ENCODE measurements around the gene CSGALNACT2.
"Not testable (repeated sequence)": the region's sequence is repeated elsewhere in the genome, so short reads cannot be mapped to it uniquely, and the experiment has no call there.

Gene CSGALNACT2

DNA sequence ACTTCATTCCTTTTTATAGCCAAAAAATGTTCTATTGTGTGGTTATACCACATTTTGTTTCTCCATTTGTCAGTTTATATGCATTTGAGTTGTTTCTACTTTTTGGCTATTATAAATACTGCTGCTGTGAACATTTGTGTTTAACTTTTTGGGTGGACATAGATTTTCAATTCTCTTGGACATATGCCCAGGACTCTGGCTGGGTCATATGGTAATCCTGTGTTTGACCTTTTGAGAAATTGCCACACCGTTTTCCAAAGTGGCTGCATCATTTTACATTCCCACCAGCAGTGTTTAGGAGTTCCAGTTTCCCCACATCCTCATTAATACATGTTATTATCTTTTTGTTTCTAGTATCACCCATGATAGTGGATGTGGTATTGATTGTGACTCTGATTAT is 39.4 kb downstream of the CSGALNACT2 start:
- no peak for DNase-seq (ENCODE audit: low read depth, low spot score)

- DNase-seq (ENCODE audit: low read depth, low spot score), result no peak
Observed at GRCh38 chr10:43181146-43181545, 42.9 kb downstream of the CSGALNACT2 start.

- not testable (repeated sequence) for DNase-seq (ENCODE audit: low read depth, low spot score)
Observed at GRCh38 chr10:43183764-43184163, 45.5 kb downstream of the CSGALNACT2 start.

GRCh38 chr10:43186150-43186549 is 47.9 kb downstream of the CSGALNACT2 start:
- DNase-seq (ENCODE audit: low read depth, low spot score), result no peak

GRCh38 chr10:43187213-43187612 is 49.0 kb downstream of the CSGALNACT2 start:
- DNase-seq (ENCODE audit: low read depth, low spot score), result no peak

DNA sequence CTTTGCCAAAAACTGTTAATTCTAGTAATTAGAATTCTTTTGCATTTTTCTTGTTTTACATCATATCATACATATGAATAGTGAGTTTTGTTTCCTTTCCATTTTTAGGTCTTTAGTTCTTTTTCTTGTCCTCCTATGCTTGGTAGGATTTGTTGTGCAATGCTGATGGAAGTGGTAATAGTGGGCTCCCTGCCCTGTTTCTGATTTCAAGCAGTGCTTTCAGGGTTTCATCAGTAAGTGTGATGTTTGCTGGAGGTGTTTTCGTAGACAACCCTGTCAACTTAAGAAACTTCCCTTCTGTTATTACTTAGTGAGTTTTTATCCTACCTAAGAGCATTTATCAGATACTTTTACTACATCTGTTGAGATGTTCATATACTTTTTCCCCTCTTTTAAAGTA is 50.5 kb downstream of the CSGALNACT2 start:
- DNase-seq (ENCODE audit: low read depth, low spot score), result no peak

GRCh38 chr10:43190289-43190688 is 52.0 kb downstream of the CSGALNACT2 start:
- DNase-seq (ENCODE audit: low read depth, low spot score), result no peak

- no peak for DNase-seq (ENCODE audit: low read depth, low spot score)
Observed at GRCh38 chr10:43190775-43191174, 52.5 kb downstream of the CSGALNACT2 start.

GRCh38 chr10:43192884-43193283 is 54.6 kb downstream of the CSGALNACT2 start:
- no peak for DNase-seq (ENCODE audit: low read depth, low spot score)

GRCh38 chr10:43193496-43194080 is 55.3 kb downstream of the CSGALNACT2 start:
- DNase-seq (ENCODE audit: low read depth, low spot score), result no peak

DNA sequence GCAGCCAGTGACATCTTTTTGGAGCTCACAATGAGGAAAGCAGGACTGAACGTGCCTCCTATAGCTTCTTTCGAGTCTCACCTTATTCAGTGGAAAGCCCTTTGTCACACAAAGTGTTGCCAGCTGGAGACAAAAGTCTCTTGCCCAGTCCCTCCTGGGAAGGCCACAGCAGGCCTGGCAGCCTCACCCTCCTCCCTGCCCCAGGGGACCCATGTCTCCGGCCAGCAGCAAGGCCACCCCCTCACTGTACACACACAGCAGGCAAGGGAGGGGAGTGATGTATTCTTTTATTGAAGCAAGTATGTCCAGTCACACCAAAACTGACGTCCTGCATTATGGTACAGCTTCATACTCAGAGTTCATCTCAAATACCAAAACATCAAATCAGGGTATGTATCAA is 56.0 kb downstream of the CSGALNACT2 start:
- DNase-seq (ENCODE audit: low read depth, low spot score), result no peak

DNA sequence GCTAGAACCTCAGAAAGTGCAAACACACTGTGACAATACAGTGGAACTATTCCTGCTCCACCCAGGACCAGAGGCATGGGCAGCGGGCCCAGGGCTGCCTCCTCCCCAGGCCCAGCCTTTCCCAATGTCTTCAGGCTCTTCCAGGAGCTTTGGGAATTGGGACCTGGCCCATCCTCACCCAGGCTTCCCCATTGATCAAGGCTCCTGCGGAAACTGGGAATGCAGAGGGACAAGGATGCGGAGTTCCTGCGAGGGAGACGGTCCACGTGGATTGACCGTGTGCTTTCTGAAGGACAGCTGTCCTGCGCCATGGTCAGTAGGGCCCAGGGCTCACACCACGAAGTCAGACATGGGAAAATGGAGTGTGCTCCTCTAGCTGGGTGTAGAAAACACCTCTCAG is 56.6 kb downstream of the CSGALNACT2 start:
- no peak for DNase-seq (ENCODE audit: low read depth, low spot score)

GRCh38 chr10:43195557-43195956 is 57.3 kb downstream of the CSGALNACT2 start:
- DNase-seq (ENCODE audit: low read depth, low spot score), result no peak

GRCh38 chr10:43196131-43196980 is 58.1 kb downstream of the CSGALNACT2 start:
- DNase-seq (ENCODE audit: low read depth, low spot score), result no peak

DNA sequence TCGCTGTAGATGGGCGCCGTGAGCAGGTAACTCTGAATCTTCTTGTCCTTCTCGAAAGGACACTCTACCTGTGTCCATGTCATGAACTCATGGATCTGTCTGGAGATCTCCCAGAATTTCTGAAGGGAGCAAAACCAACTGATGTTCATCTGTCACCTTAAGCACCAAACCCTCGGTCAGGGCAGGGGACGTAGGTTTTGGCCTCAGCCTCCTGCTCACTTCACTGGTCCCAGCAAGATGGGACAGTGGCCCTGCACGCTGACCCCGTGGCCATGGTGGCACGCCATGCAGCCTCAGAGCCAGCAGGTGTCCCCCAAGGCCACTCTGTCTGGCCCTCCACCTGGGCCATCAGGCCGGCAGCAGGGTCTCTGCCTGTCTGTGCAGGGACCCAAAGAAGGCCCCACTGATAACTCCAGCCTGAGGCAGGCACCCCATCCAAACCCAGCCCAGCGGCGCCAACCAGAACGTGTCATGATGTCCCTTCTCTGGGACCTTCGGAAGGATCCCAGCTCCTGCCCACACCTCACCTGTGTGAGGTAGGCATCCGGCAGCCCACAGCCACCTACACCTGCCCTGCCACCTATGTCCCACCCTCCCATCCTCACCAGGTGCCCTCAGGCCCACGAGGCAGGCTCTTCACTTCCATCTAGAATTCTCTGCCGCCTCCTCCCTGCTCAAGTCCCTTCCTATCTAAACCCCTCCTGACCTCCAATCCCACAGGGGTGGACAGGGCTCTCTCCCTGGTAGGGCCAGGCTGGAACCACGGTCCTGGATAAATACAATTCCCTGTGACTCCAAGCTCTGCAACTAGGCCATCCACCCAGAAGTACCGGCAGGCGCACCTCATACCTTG is 59.0 kb downstream of the CSGALNACT2 start:
- DNase-seq (ENCODE audit: low read depth, low spot score), result no peak

- DNase-seq (ENCODE audit: low read depth, low spot score), result no peak
Observed at GRCh38 chr10:43197834-43198681, 59.8 kb downstream of the CSGALNACT2 start.

- no peak for DNase-seq (ENCODE audit: low read depth, low spot score)
Observed at GRCh38 chr10:43198682-43199005, 60.4 kb downstream of the CSGALNACT2 start.

DNA sequence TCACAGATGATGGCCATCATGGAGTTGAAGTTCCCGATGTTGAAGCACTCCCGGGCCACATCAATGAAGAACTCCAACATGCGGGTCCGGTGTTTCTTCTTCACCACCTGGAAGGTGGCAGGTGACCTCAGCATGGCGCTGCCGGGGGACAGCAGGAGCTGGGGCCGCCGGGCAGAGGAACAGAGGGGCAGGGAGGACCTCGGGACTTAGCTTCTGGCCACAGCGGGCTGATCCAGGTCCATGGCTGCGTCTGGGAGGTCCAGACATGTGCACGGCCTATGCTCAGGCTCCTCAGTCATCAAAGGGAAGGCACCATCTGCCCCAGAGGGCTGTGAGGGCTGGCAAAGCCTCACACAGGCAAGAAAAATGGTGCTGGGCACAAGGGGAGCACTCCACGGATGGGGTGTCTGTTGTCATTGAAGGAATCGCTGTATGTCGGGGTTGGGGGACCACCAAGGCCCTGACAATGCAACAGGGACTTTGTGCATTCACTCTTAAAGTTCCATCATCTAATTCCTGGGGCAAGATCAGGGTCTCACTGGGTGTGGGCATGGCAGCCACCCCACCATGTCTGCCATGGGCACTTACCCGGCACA is 60.9 kb downstream of the CSGALNACT2 start:
- no peak for DNase-seq (ENCODE audit: low read depth, low spot score)

GRCh38 chr10:43199684-43200537 is 61.7 kb downstream of the CSGALNACT2 start:
- no peak for DNase-seq (ENCODE audit: low read depth, low spot score)
